Osteocyte (in vitro differentiated cells): Measurements from ENCODE around the gene STAG3. TPM values are rescaled to one million over a fixed set of nuclear protein-coding genes. Genes with fewer than 3 reads are reported as not detected.
A peak's percentile ranks its signal among the peaks of the same experiment; 100 is the strongest.
"Not testable (repeated sequence)": the region's sequence is repeated elsewhere in the genome, so short reads cannot be mapped to it uniquely, and the experiment has no call there.

Source experiments
- DNase-seq: peaks from one replicate; pipeline ENCODE4 v3.0.0; 2021; ENCODE audit warnings: mixed read lengths; ENCODE audit not compliant: unreplicated experiment; ENCODE audit errors: extremely low spot score
- H3K27ac Mint-ChIP-seq: one replicate; pipeline ENCODE4 v1.8.0; 2021; ENCODE audit warnings: mild to moderate bottlenecking, mixed read lengths; ENCODE audit not compliant: unreplicated experiment
- H3K27me3 Mint-ChIP-seq: one replicate; pipeline ENCODE4 v1.8.0; 2021; ENCODE audit warnings: mixed read lengths; ENCODE audit not compliant: unreplicated experiment
- H3K36me3 Mint-ChIP-seq: one replicate; pipeline ENCODE4 v1.8.0; 2021; ENCODE audit warnings: mixed read lengths; ENCODE audit not compliant: unreplicated experiment
- H3K4me1 Mint-ChIP-seq: one replicate; pipeline ENCODE4 v1.8.0; 2021; ENCODE audit warnings: mixed read lengths; ENCODE audit not compliant: unreplicated experiment
- H3K4me3 Mint-ChIP-seq: one replicate; pipeline ENCODE4 v1.8.0; 2021; ENCODE audit warnings: mild to moderate bottlenecking, moderate library complexity, mixed read lengths; ENCODE audit not compliant: unreplicated experiment
- H3K9me3 Mint-ChIP-seq: one replicate; pipeline ENCODE4 v1.8.0; 2021; ENCODE audit warnings: mixed read lengths; ENCODE audit not compliant: unreplicated experiment
- CTCF ChIP-seq: fragments of 200-600 bp; sonication (generic); IDR thresholded peaks from 2 replicates; pipeline ENCODE4 v1.5.0; 2021; ENCODE audit warnings: antibody characterized with exemption, mild to moderate bottlenecking, moderate library complexity
- total RNA-seq: library from RNA; stranded (reverse); gene quantifications from 2 replicates; pipeline ENCODE4 v1.2.1, GENCODE V29; 2021

Gene STAG3
- total RNA-seq, 1 donor from 2014 or later = 1.5 TPM

- H3K4me3 Mint-ChIP-seq, H3K27ac Mint-ChIP-seq: not testable (repeated sequence)
Observed at GRCh38 chr7:100239975-100240374, 62.3 kb downstream of the STAG3 start.

GRCh38 chr7:100243385-100243784, 65.7 kb downstream of the STAG3 start:
- H3K27ac Mint-ChIP-seq, H3K4me3 Mint-ChIP-seq, DNase-seq, H3K27me3 Mint-ChIP-seq, H3K9me3 Mint-ChIP-seq, H3K36me3 Mint-ChIP-seq: not testable (repeated sequence)
- H3K4me1 Mint-ChIP-seq = peaks cover 48% of the 10 kb centered on the region

More at GRCh38 chr7:100239975-100240374, 62.3 kb downstream of the STAG3 start:
- not testable (repeated sequence) for DNase-seq, H3K36me3 Mint-ChIP-seq, H3K27me3 Mint-ChIP-seq, H3K9me3 Mint-ChIP-seq
- peaks cover 32% of the 10 kb centered on the region for H3K4me1 Mint-ChIP-seq

- not testable (repeated sequence) for H3K4me3 Mint-ChIP-seq, H3K27me3 Mint-ChIP-seq, H3K36me3 Mint-ChIP-seq, DNase-seq, H3K9me3 Mint-ChIP-seq
- peak overlapping the region; percentile 29 for H3K27ac Mint-ChIP-seq
- peaks cover 49% of the 10 kb centered on the region for H3K4me1 Mint-ChIP-seq
Observed at GRCh38 chr7:100244988-100245605, 67.4 kb downstream of the STAG3 start.

- H3K27me3 Mint-ChIP-seq, H3K4me3 Mint-ChIP-seq, DNase-seq, H3K9me3 Mint-ChIP-seq, H3K36me3 Mint-ChIP-seq: not testable (repeated sequence)
- H3K4me1 Mint-ChIP-seq = peaks cover 49% of the 10 kb centered on the region
- peak overlapping the region; percentile 4 for H3K27ac Mint-ChIP-seq
Observed at GRCh38 chr7:100246121-100246864, 68.6 kb downstream of the STAG3 start.

- not testable (repeated sequence) for H3K36me3 Mint-ChIP-seq, H3K4me3 Mint-ChIP-seq, H3K9me3 Mint-ChIP-seq, H3K27ac Mint-ChIP-seq, DNase-seq, H3K27me3 Mint-ChIP-seq
- peaks cover 48% of the 10 kb centered on the region for H3K4me1 Mint-ChIP-seq
Observed at GRCh38 chr7:100246865-100247137, 69.1 kb downstream of the STAG3 start.

GRCh38 chr7:100247152-100247757, 69.5 kb downstream of the STAG3 start:
- H3K9me3 Mint-ChIP-seq = no peaks in the 10 kb centered on the region
- peaks cover 6% of the 10 kb centered on the region for H3K27me3 Mint-ChIP-seq
- peak overlapping the region; percentile 85 for H3K27ac Mint-ChIP-seq
- peaks cover 45% of the 10 kb centered on the region for H3K4me1 Mint-ChIP-seq
- DNase-seq = peak; percentile 90
- H3K4me3 Mint-ChIP-seq = no peak overlapping the region
- no peak for TF ChIP-seq CTCF
- H3K36me3 Mint-ChIP-seq = no peaks in the 10 kb centered on the region

GRCh38 chr7:100248483-100248882, 70.8 kb downstream of the STAG3 start:
- peaks cover 6% of the 10 kb centered on the region for H3K27me3 Mint-ChIP-seq
- no peak for DNase-seq
- TF ChIP-seq CTCF = no peak
- H3K4me1 Mint-ChIP-seq = peaks cover 41% of the 10 kb centered on the region
- H3K4me3 Mint-ChIP-seq = no peak overlapping the region
- H3K36me3 Mint-ChIP-seq = no peaks in the 10 kb centered on the region
- H3K9me3 Mint-ChIP-seq = no peaks in the 10 kb centered on the region
- H3K27ac Mint-ChIP-seq = no peak overlapping the region
